HepG2 (cell line): ENCODE results near the gene CFAP54. TPM values are rescaled to one million over a fixed set of nuclear protein-coding genes. Genes with fewer than 3 reads are reported as not detected.

Experiments used
- ATAC-seq: fragments of 200-7000 bp; cut with Tn5 transposase; 3 replicates; pipeline ENCODE4 v1.9.1; 2020; ENCODE audit warnings: mild to moderate bottlenecking, moderate library complexity
- BruUV-seq: library from RNA; stranded (reverse); fragments of 400-500 nt; replicated peaks from 2 replicates; lab custom pipeline; 2021; lab: Mats Ljungman, UMichigan
- CTCF ChIA-PET: fragments of 300-600 bp; formaldehyde crosslinking; extraction: SDS; loops from one replicate; lab custom pipeline; 2021; ENCODE audit warnings: low total read pairs, inconsistent platforms, low intra/inter-chr PET ratio; lab: Yijun Ruan, JAX
- POLR2A ChIA-PET: fragments of 350-600 bp; sonication (Branson Sonifier 250); formaldehyde crosslinking; loops from one replicate; lab custom pipeline; 2020; ENCODE audit warnings: antibody characterized with exemption, inconsistent platforms; lab: Yijun Ruan, JAX
- DNase-seq: peaks from one replicate; pipeline ENCODE4 v3.0.0-alpha.2; 2015; ENCODE audit warnings: low spot score
- FAIRE-seq: peaks from 3 replicates; lab custom pipeline; 2011; peaks lifted over from hg19 to GRCh38; lab: Jason Lieb, UNC
- H2AFZ ChIP-seq: one replicate; pipeline ENCODE4 v1.6.1; 2011; ENCODE audit warnings: low read length, inconsistent platforms
- H3K27ac ChIP-seq: fragments of 300-600 bp; 3 replicates; pipeline ENCODE4 v1.8.0; 2011; ENCODE audit warnings: mixed run types, mild to moderate bottlenecking, mixed read lengths, low read length, inconsistent platforms; ENCODE audit not compliant: insufficient read depth; ENCODE audit errors: extremely low read length
- H3K27me3 ChIP-seq, 2 experiments: fragments of 200-600 bp in 1 of 2; 2 replicates in 1 of 2; 3 replicates in 1 of 2; pipeline versions ENCODE4 v1.6.0 to v1.8.0; 2011; ENCODE audit warnings: low read length in 2 of 2, mild to moderate bottlenecking in 2 of 2, moderate library complexity in 2 of 2, inconsistent platforms in 1 of 2; ENCODE audit not compliant: insufficient read depth in 2 of 2, control insufficient read depth in 1 of 2
- H3K36me3 ChIP-seq, 2 experiments: fragments of 200-600 bp in 1 of 2; replicated peaks in 1 of 2; 2 replicates in 1 of 2; 3 replicates in 1 of 2; pipeline versions ENCODE4 v1.5.1 to v1.8.0; 2011; ENCODE audit warnings: low read length in 2 of 2, inconsistent platforms in 1 of 2; ENCODE audit not compliant: insufficient read depth in 2 of 2, control insufficient read depth in 1 of 2
- H3K4me1 ChIP-seq: 2 replicates; pipeline ENCODE4 v1.5.1; 2012; ENCODE audit warnings: low read length, inconsistent platforms; ENCODE audit not compliant: insufficient read depth
- H3K4me2 ChIP-seq: 2 replicates; pipeline ENCODE4 v1.6.0; 2011; ENCODE audit warnings: low read depth, low read length, inconsistent platforms
- H3K4me3 ChIP-seq, 3 experiments: fragments of 200-600 bp in 1 of 3; sonication (generic), shearing (Covaris generic) in 1 of 3; replicated peaks in 1 of 3; 2 replicates each; pipeline ENCODE4 v1.5.1; 2011 to 2016; ENCODE audit warnings: low read length in 3 of 3, inconsistent platforms in 2 of 3, low read depth in 2 of 3, mild to moderate bottlenecking in 2 of 3, control low read depth in 1 of 3, mixed read lengths in 1 of 3; ENCODE audit not compliant: insufficient read depth in 1 of 3
- H3K79me2 ChIP-seq: one replicate; pipeline ENCODE4 v1.6.1; 2011; ENCODE audit warnings: low read length, inconsistent platforms; ENCODE audit not compliant: insufficient read depth
- H3K9ac ChIP-seq: 2 replicates; pipeline ENCODE4 v1.6.0; 2011; ENCODE audit warnings: mild to moderate bottlenecking, low read depth, low read length, inconsistent platforms; ENCODE audit not compliant: insufficient read depth
- H3K9me3 ChIP-seq: 2 replicates; pipeline ENCODE4 v1.5.1; 2012; ENCODE audit warnings: mild to moderate bottlenecking, low read length
- H4K20me1 ChIP-seq: 2 replicates; pipeline ENCODE4 v1.6.0; 2011; ENCODE audit warnings: inconsistent platforms, mild to moderate bottlenecking, low read length, moderate library complexity; ENCODE audit not compliant: insufficient read depth
- CBX1 ChIP-seq: IDR thresholded peaks from one replicate; pipeline ENCODE4 v1.6.1; 2016; ENCODE audit warnings: antibody characterized with exemption, low read depth
- FLYWCH1 ChIP-seq: sonication (generic); formaldehyde crosslinking; IDR thresholded peaks from 2 replicates; pipeline ENCODE4 v1.8.1; 2023; ENCODE audit warnings: mild to moderate bottlenecking, missing genetic modification reagents
- HNF1A ChIP-seq, 2 experiments: sonication (generic) in 1 of 2; formaldehyde crosslinking in 1 of 2; IDR thresholded peaks; 2 replicates each; pipeline versions ENCODE4 v1.4.0 to v1.6.1; 2016 to 2020; ENCODE audit warnings: borderline replicate concordance in 1 of 2, low read depth in 1 of 2, mild to moderate bottlenecking in 1 of 2, missing genetic modification reagents in 1 of 2
- HOXA7 ChIP-seq: sonication (generic); formaldehyde crosslinking; IDR thresholded peaks from 2 replicates; pipeline ENCODE4 v1.8.1; 2022; ENCODE audit warnings: mild to moderate bottlenecking, missing genetic modification reagents, moderate library complexity
- HOXD1 ChIP-seq: sonication (generic); formaldehyde crosslinking; IDR thresholded peaks from 2 replicates; pipeline ENCODE4 v1.5.0; 2020; ENCODE audit warnings: missing genetic modification reagents
- JUNB ChIP-seq: sonication (generic); formaldehyde crosslinking; IDR thresholded peaks from 2 replicates; pipeline ENCODE4 v1.8.0; 2022; ENCODE audit warnings: missing genetic modification reagents, mild to moderate bottlenecking, borderline replicate concordance
- MNT ChIP-seq: fragments of 450-650 bp; IDR thresholded peaks from 2 replicates; pipeline ENCODE4 v1.6.1; 2016
- NFE2L2 ChIP-seq: fragments of 150-350 bp; IDR thresholded peaks from 2 replicates; pipeline ENCODE4 v1.6.1; 2014; ENCODE audit warnings: low read length
- NFIB ChIP-seq: sonication (generic); formaldehyde crosslinking; IDR thresholded peaks from 2 replicates; pipeline ENCODE4 v1.9.0; 2021; ENCODE audit warnings: missing genetic modification reagents, mild to moderate bottlenecking, borderline replicate concordance
- NFYB ChIP-seq: sonication (generic); formaldehyde crosslinking; IDR thresholded peaks from 2 replicates; pipeline ENCODE4 v1.4.0; 2020; ENCODE audit warnings: missing genetic modification reagents
- NR2F6 ChIP-seq, 2 experiments: IDR thresholded peaks; 2 replicates each; pipeline ENCODE4 v1.6.1; 2016; ENCODE audit warnings: antibody characterized with exemption in 1 of 2, mild to moderate bottlenecking in 1 of 2
- POGK ChIP-seq: sonication (generic); formaldehyde crosslinking; conservative IDR thresholded peaks from 2 replicates; pipeline ENCODE4 v1.8.0; 2022; ENCODE audit warnings: mild to moderate bottlenecking, moderate library complexity, missing genetic modification reagents
- TAF15 ChIP-seq: fragments of 200-400 bp; formaldehyde crosslinking; IDR thresholded peaks from one replicate; pipeline ENCODE4 v1.6.1; 2018; ENCODE audit warnings: mild to moderate bottlenecking, low read depth, low read length; ENCODE audit not compliant: poor library complexity, severe bottlenecking
- TFE3 ChIP-seq: IDR thresholded peaks from 2 replicates; pipeline ENCODE4 v1.6.1; 2016
- TOPORS ChIP-seq: sonication (generic); formaldehyde crosslinking; IDR thresholded peaks from 2 replicates; pipeline ENCODE4 v1.8.0; 2023; ENCODE audit warnings: mild to moderate bottlenecking, missing genetic modification reagents
- ZFX ChIP-seq: sonication (generic); formaldehyde crosslinking; IDR thresholded peaks from 2 replicates; pipeline ENCODE4 v1.4.0; 2020; ENCODE audit warnings: mild to moderate bottlenecking, low read depth, missing genetic modification reagents, moderate library complexity
- ZNF354B ChIP-seq: sonication (generic); formaldehyde crosslinking; IDR thresholded peaks from 2 replicates; pipeline ENCODE4 v1.8.0; 2022; ENCODE audit warnings: mild to moderate bottlenecking, missing genetic modification reagents
- WGBS: methylation state at CpG from one replicate; pipeline ENCODE4 v1.1.6; 2017; ENCODE audit warnings: low lambda C conversion rate; 5-methylcytosine and 5-hydroxymethylcytosine counted together
- in situ Hi-C: cut with HindIII; loops from 2 replicates; pipeline ENCODE4 v1.10.0; 2017; ENCODE audit warnings: low pct_unique_long_range_greater_than_20kb; ENCODE audit not compliant: extremely low pct_ligation_motif_present
- intact Hi-C: fragments of 100-400 bp; cut with micrococcal nuclease; formaldehyde crosslinking; loops from one replicate; pipeline ENCODE4 v1.10.0; 2022; ENCODE audit not compliant: unreplicated experiment
- polyA plus RNA-seq, 8 experiments: library from polyadenylated mRNA; depleted of rRNA in 3 of 8; stranded (reverse) in 7 of 8; unstranded in 1 of 8; fragments of >200 nt; fragmentation: Illumina TruSeq in 4 of 8; extraction: Trizol in 4 of 8; gene quantifications; 2 replicates each; pipeline versions ENCODE4 v1.2.1 to v1.2.3, GENCODE V29; 2011 to 2016; ENCODE audit warnings: low read depth in 4 of 8, missing spikeins in 1 of 8, mixed read lengths in 1 of 8; ENCODE audit not compliant: insufficient read depth in 1 of 8
- total RNA-seq, 5 experiments: library from RNA; depleted of rRNA; stranded (reverse); fragments of >200 nt; fragmentation: Illumina TruSeq; extraction: Trizol; gene quantifications; 2 replicates each; pipeline ENCODE4 v1.2.3, GENCODE V29; 2016; ENCODE audit warnings: low read depth in 1 of 5

CFAP54 gene
- total and polyA plus RNA-seq, 2 of the 13 experiments (the other 11 are each of a cell fraction or from before 2014, with no cell fraction given): not detected

- Histone ChIP-seq H3K36me3 (no peaks in the 10 kb centered on the region), H3K9me3 (no peaks in the 10 kb centered on the region), H3K4me2 (no peak overlapping the region), H3K4me3 (no peak overlapping the region), H3K27ac (no peak overlapping the region), H3K9ac (no peak overlapping the region), H3K27me3 (no peaks in the 10 kb centered on the region), H2AFZ (no peak overlapping the region), H4K20me1 (no peaks in the 10 kb centered on the region), H3K79me2 (no peaks in the 10 kb centered on the region), H3K4me1 (no peaks in the 10 kb centered on the region)
- FAIRE-seq: no peak
- no peak for DNase-seq
- ChIA-PET POLR2A (no interaction called here), CTCF (no interaction called here)
- in situ Hi-C loops: no loop called here
- no peak for ATAC-seq
- intact Hi-C loops: no loop called here
- BruUV-seq: no TSS peak
- WGBS: 9% methylated on average over 1 of the region's 1 CpG
- no peak for TF ChIP-seq ZFX (CRISPR knock-in tag)
- TF ChIP-seq HOXA7 (CRISPR knock-in tag): no peak
- TF ChIP-seq TFE3 (CRISPR knock-in tag): no peak
- no peak for TF ChIP-seq TOPORS (CRISPR knock-in tag)
- TF ChIP-seq NFYB (CRISPR knock-in tag): no peak
- no peak for TF ChIP-seq JUNB (CRISPR knock-in tag)
- TF ChIP-seq MNT: no peak
- TF ChIP-seq HOXD1 (CRISPR knock-in tag): no peak
- no peak for TF ChIP-seq NFIB (CRISPR knock-in tag)
- TF ChIP-seq ZNF354B (CRISPR knock-in tag): no peak
- TF ChIP-seq NFE2L2: no peak
- no peak for TF ChIP-seq TAF15
- TF ChIP-seq NR2F6 (IDR thresholded peaks at IDR 0.05): no peak
- no peak for TF ChIP-seq NR2F6 (CRISPR knock-in tag; IDR thresholded peaks at IDR 0.05)
- no peak for TF ChIP-seq FLYWCH1 (CRISPR knock-in tag)
- TF ChIP-seq HNF1A (IDR thresholded peaks at IDR 0.05; ENCODE audit: low read depth): no peak
- TF ChIP-seq HNF1A (CRISPR knock-in tag; IDR thresholded peaks at IDR 0.05; ENCODE audit: borderline replicate concordance): no peak
- no peak for TF ChIP-seq POGK
- TF ChIP-seq CBX1: no peak
Observed at GRCh38 chr12:96822641-96823040, 333.3 kb downstream of the CFAP54 start.
